HepG2 (cell line): ENCODE results near the gene KIRREL2. TPM values are rescaled to one million over a fixed set of nuclear protein-coding genes. Genes with fewer than 3 reads are reported as not detected.

Experiments
- ATAC-seq: fragments of 200-7000 bp; cut with Tn5 transposase; 3 replicates; pipeline ENCODE4 v1.9.1; 2020; ENCODE audit warnings: mild to moderate bottlenecking, moderate library complexity
- BruUV-seq: library from RNA; stranded (reverse); fragments of 400-500 nt; replicated peaks from 2 replicates; lab custom pipeline; 2021; lab: Mats Ljungman, UMichigan
- CTCF ChIA-PET: fragments of 300-600 bp; formaldehyde crosslinking; extraction: SDS; loops from one replicate; lab custom pipeline; 2021; ENCODE audit warnings: low total read pairs, inconsistent platforms, low intra/inter-chr PET ratio; lab: Yijun Ruan, JAX
- POLR2A ChIA-PET: fragments of 350-600 bp; sonication (Branson Sonifier 250); formaldehyde crosslinking; loops from one replicate; lab custom pipeline; 2020; ENCODE audit warnings: antibody characterized with exemption, inconsistent platforms; lab: Yijun Ruan, JAX
- DNase-seq: peaks from one replicate; pipeline ENCODE4 v3.0.0-alpha.2; 2015; ENCODE audit warnings: low spot score
- FAIRE-seq: peaks from 3 replicates; lab custom pipeline; 2011; peaks lifted over from hg19 to GRCh38; lab: Jason Lieb, UNC
- H2AFZ ChIP-seq: one replicate; pipeline ENCODE4 v1.6.1; 2011; ENCODE audit warnings: low read length, inconsistent platforms
- H3K27ac ChIP-seq: fragments of 300-600 bp; 3 replicates; pipeline ENCODE4 v1.8.0; 2011; ENCODE audit warnings: mixed run types, mild to moderate bottlenecking, mixed read lengths, low read length, inconsistent platforms; ENCODE audit not compliant: insufficient read depth; ENCODE audit errors: extremely low read length
- H3K27me3 ChIP-seq, 2 experiments: fragments of 200-600 bp in 1 of 2; 2 replicates in 1 of 2; 3 replicates in 1 of 2; pipeline versions ENCODE4 v1.6.0 to v1.8.0; 2011; ENCODE audit warnings: low read length in 2 of 2, mild to moderate bottlenecking in 2 of 2, moderate library complexity in 2 of 2, inconsistent platforms in 1 of 2; ENCODE audit not compliant: insufficient read depth in 2 of 2, control insufficient read depth in 1 of 2
- H3K36me3 ChIP-seq, 2 experiments: fragments of 200-600 bp in 1 of 2; replicated peaks in 1 of 2; 2 replicates in 1 of 2; 3 replicates in 1 of 2; pipeline versions ENCODE4 v1.5.1 to v1.8.0; 2011; ENCODE audit warnings: low read length in 2 of 2, inconsistent platforms in 1 of 2; ENCODE audit not compliant: insufficient read depth in 2 of 2, control insufficient read depth in 1 of 2
- H3K4me1 ChIP-seq: 2 replicates; pipeline ENCODE4 v1.5.1; 2012; ENCODE audit warnings: low read length, inconsistent platforms; ENCODE audit not compliant: insufficient read depth
- H3K4me2 ChIP-seq: 2 replicates; pipeline ENCODE4 v1.6.0; 2011; ENCODE audit warnings: low read depth, low read length, inconsistent platforms
- H3K4me3 ChIP-seq, 3 experiments: fragments of 200-600 bp in 1 of 3; sonication (generic), shearing (Covaris generic) in 1 of 3; replicated peaks in 1 of 3; 2 replicates each; pipeline ENCODE4 v1.5.1; 2011 to 2016; ENCODE audit warnings: low read length in 3 of 3, inconsistent platforms in 2 of 3, low read depth in 2 of 3, mild to moderate bottlenecking in 2 of 3, control low read depth in 1 of 3, mixed read lengths in 1 of 3; ENCODE audit not compliant: insufficient read depth in 1 of 3
- H3K79me2 ChIP-seq: one replicate; pipeline ENCODE4 v1.6.1; 2011; ENCODE audit warnings: low read length, inconsistent platforms; ENCODE audit not compliant: insufficient read depth
- H3K9ac ChIP-seq: 2 replicates; pipeline ENCODE4 v1.6.0; 2011; ENCODE audit warnings: mild to moderate bottlenecking, low read depth, low read length, inconsistent platforms; ENCODE audit not compliant: insufficient read depth
- H3K9me3 ChIP-seq: 2 replicates; pipeline ENCODE4 v1.5.1; 2012; ENCODE audit warnings: mild to moderate bottlenecking, low read length
- H4K20me1 ChIP-seq: 2 replicates; pipeline ENCODE4 v1.6.0; 2011; ENCODE audit warnings: inconsistent platforms, mild to moderate bottlenecking, low read length, moderate library complexity; ENCODE audit not compliant: insufficient read depth
- ARID2 ChIP-seq: sonication (generic); formaldehyde crosslinking; IDR thresholded peaks from 2 replicates; pipeline ENCODE4 v1.8.1; 2022; ENCODE audit warnings: mild to moderate bottlenecking, missing genetic modification reagents, borderline replicate concordance
- GABPB1 ChIP-seq: IDR thresholded peaks from 2 replicates; pipeline ENCODE4 v1.6.1; 2016; ENCODE audit warnings: mild to moderate bottlenecking, missing genetic modification reagents, moderate library complexity, missing compliant biosample characterization
- MBD4 ChIP-seq: IDR thresholded peaks from 2 replicates; pipeline ENCODE4 v1.6.1; 2012; ENCODE audit warnings: low read length, inconsistent platforms, borderline replicate concordance
- MIER2 ChIP-seq: IDR thresholded peaks from 2 replicates; pipeline ENCODE4 v1.6.1; 2016; ENCODE audit warnings: missing biosample characterization, missing genetic modification reagents
- SETDB1 ChIP-seq: sonication (generic); formaldehyde crosslinking; IDR thresholded peaks from 2 replicates; pipeline ENCODE4 v1.5.1; 2020; ENCODE audit warnings: missing genetic modification reagents, mild to moderate bottlenecking, borderline replicate concordance
- ZMAT3 ChIP-seq: sonication (generic); formaldehyde crosslinking; conservative IDR thresholded peaks from 2 replicates; pipeline ENCODE4 v1.7.0; 2021; ENCODE audit warnings: missing genetic modification reagents
- ZNF546 ChIP-seq: sonication (generic); formaldehyde crosslinking; conservative IDR thresholded peaks from 2 replicates; pipeline ENCODE4 v1.8.1; 2023; ENCODE audit warnings: mild to moderate bottlenecking, missing genetic modification reagents
- ZNF576 ChIP-seq: sonication (generic); formaldehyde crosslinking; IDR thresholded peaks from 2 replicates; pipeline ENCODE4 v1.4.0; 2020; ENCODE audit warnings: mild to moderate bottlenecking, missing genetic modification reagents
- ZNF652 ChIP-seq: IDR thresholded peaks from 2 replicates; pipeline ENCODE4 v1.6.1; 2016; ENCODE audit warnings: low read depth, borderline replicate concordance
- ZNF713 ChIP-seq: sonication (generic); formaldehyde crosslinking; IDR thresholded peaks from 2 replicates; pipeline ENCODE4 v1.4.0; 2020; ENCODE audit warnings: mild to moderate bottlenecking, missing genetic modification reagents
- WGBS: methylation state at CpG from one replicate; pipeline ENCODE4 v1.1.6; 2017; ENCODE audit warnings: low lambda C conversion rate; 5-methylcytosine and 5-hydroxymethylcytosine counted together
- in situ Hi-C: cut with HindIII; loops from 2 replicates; pipeline ENCODE4 v1.10.0; 2017; ENCODE audit warnings: low pct_unique_long_range_greater_than_20kb; ENCODE audit not compliant: extremely low pct_ligation_motif_present
- intact Hi-C: fragments of 100-400 bp; cut with micrococcal nuclease; formaldehyde crosslinking; loops from one replicate; pipeline ENCODE4 v1.10.0; 2022; ENCODE audit not compliant: unreplicated experiment
- polyA plus RNA-seq, 8 experiments: library from polyadenylated mRNA; depleted of rRNA in 3 of 8; stranded (reverse) in 7 of 8; unstranded in 1 of 8; fragments of >200 nt; fragmentation: Illumina TruSeq in 4 of 8; extraction: Trizol in 4 of 8; gene quantifications; 2 replicates each; pipeline versions ENCODE4 v1.2.1 to v1.2.3, GENCODE V29; 2011 to 2016; ENCODE audit warnings: low read depth in 4 of 8, missing spikeins in 1 of 8, mixed read lengths in 1 of 8; ENCODE audit not compliant: insufficient read depth in 1 of 8
- total RNA-seq, 5 experiments: library from RNA; depleted of rRNA; stranded (reverse); fragments of >200 nt; fragmentation: Illumina TruSeq; extraction: Trizol; gene quantifications; 2 replicates each; pipeline ENCODE4 v1.2.3, GENCODE V29; 2016; ENCODE audit warnings: low read depth in 1 of 5

The KIRREL2 gene
- total and polyA plus RNA-seq, 2 of the 13 experiments (the other 11 are each of a cell fraction or from before 2014, with no cell fraction given) = 0.18 to 2.4 TPM

GRCh38 chr19:35830986-35831385 is 25.7 kb upstream of the KIRREL2 start:
- ChIA-PET POLR2A (no interaction called here), CTCF (no interaction called here)
- in situ Hi-C loops = no loop called here

GRCh38 chr19:35832054-35832453 is 24.7 kb upstream of the KIRREL2 start:
- FAIRE-seq = no peak
- 0 out of 2 replicates have a peak, but pooled peaks cover 2% of the 10 kb centered on the region for H4K20me1 ChIP-seq
- intact Hi-C loops = no loop called here

More at GRCh38 chr19:35830986-35831385, 25.7 kb upstream of the KIRREL2 start:
- Histone ChIP-seq H4K20me1 (0 out of 2 replicates have a peak, but pooled peaks cover 2% of the 10 kb centered on the region), H3K27ac (no peak overlapping the region), H3K79me2 (no peaks in the 10 kb centered on the region), H3K4me2 (no peak overlapping the region), H3K27me3 (peaks cover 0 to 29% of the 10 kb centered on the region in 2 experiments; a peak in 3 of 5 replicates), H3K36me3 (no peaks in the 10 kb centered on the region), H3K4me1 (peaks cover 6% of the 10 kb centered on the region; the same call in 1 of the 2 replicates), H3K9ac (no peak overlapping the region), H3K4me3 (no peak overlapping the region), H3K9me3 (no peaks in the 10 kb centered on the region), H2AFZ (no peak overlapping the region)
- WGBS = 7% methylated on average over 5 of the region's 18 CpGs
- intact Hi-C loops = no loop called here
- no peak for TF ChIP-seq ARID2 (CRISPR knock-in tag)
- peak; percentile 14; the same call in 1 of the 2 replicates for TF ChIP-seq MIER2 (CRISPR knock-in tag)
- DNase-seq (no peak), FAIRE-seq (no peak), ATAC-seq (no peak)
- no TSS peak for BruUV-seq

More at GRCh38 chr19:35832054-35832453, 24.7 kb upstream of the KIRREL2 start:
- no TSS peak for BruUV-seq
- Histone ChIP-seq H3K79me2 (no peaks in the 10 kb centered on the region), H3K9me3 (no peaks in the 10 kb centered on the region), H3K4me1 (peaks cover 6% of the 10 kb centered on the region; the same call in 1 of the 2 replicates), H3K4me3 (no peak overlapping the region), H3K36me3 (no peaks in the 10 kb centered on the region), H3K27ac (no peak overlapping the region), H3K4me2 (no peak overlapping the region), H2AFZ (no peak overlapping the region), H3K9ac (no peak overlapping the region), H3K27me3 (peaks cover 0 to 33% of the 10 kb centered on the region in 2 experiments; a peak in 3 of 5 replicates)
- ChIA-PET POLR2A (no interaction called here), CTCF (no interaction called here)
- 4% methylated on average over 4 of the region's 4 CpGs for WGBS
- no peak for DNase-seq
- in situ Hi-C loops = no loop called here
- TF ChIP-seq GABPB1 (CRISPR knock-in tag) = no peak
- no peak for TF ChIP-seq ZNF546
- no peak for TF ChIP-seq ZMAT3 (CRISPR knock-in tag)
- TF ChIP-seq ZNF576 = no peak
- no peak for TF ChIP-seq ZNF652 (CRISPR knock-in tag)
- no peak for TF ChIP-seq SETDB1 (CRISPR knock-in tag)
- no peak for TF ChIP-seq MBD4
- no peak for TF ChIP-seq ZNF713 (CRISPR knock-in tag)
- no peak for ATAC-seq
